Measurements from ENCODE around the gene KPTN. TPM values are rescaled to one million over a fixed set of nuclear protein-coding genes. Genes with fewer than 3 reads are reported as not detected.

KPTN gene
- total and polyA plus RNA-seq, 2 of the 8 experiments (the other 6 are each of a cell fraction or from before 2014, with no cell fraction given), result 23.6 to 31.3 TPM

- TF ChIP-seq POLR2A (IDR thresholded peaks at IDR 0.05; ENCODE audit: control extremely low read depth in 1 of 2, low read depth in 2 of 2, low read length in 2 of 2) (peak in 1 of 2 experiments; percentile 85; a peak in 2 of 3 replicates), SIX5 (IDR thresholded peaks at IDR 0.05; ENCODE audit: low read depth, low read length) (no peak), BACH1 (IDR thresholded peaks at IDR 0.05; ENCODE audit: low read length) (peak; percentile 91), CBX8 (IDR thresholded peaks at IDR 0.05; ENCODE audit: borderline replicate concordance, low read depth, low read length) (no peak), HDAC2 (IDR thresholded peaks at IDR 0.05; ENCODE audit: borderline replicate concordance in 1 of 2, low read depth in 2 of 2, low read length in 2 of 2) (peak; percentile 79 to 87; a peak in 3 of 4 replicates), TBP (IDR thresholded peaks at IDR 0.05; ENCODE audit: low read depth, low read length) (no peak; the same call in 1 of the 2 replicates), FOSL1 (IDR thresholded peaks at IDR 0.05; ENCODE audit: insufficient read depth, low read depth, low read length) (no peak), CTBP2 (IDR thresholded peaks at IDR 0.05; ENCODE audit: borderline replicate concordance, insufficient read depth, insufficient read length, low read length) (no peak), USF2 (IDR thresholded peaks at IDR 0.05; ENCODE audit: low read length) (peak; percentile 98), TCF12 (IDR thresholded peaks at IDR 0.05; ENCODE audit: low read depth, low read length) (no peak), CHD2 (IDR thresholded peaks at IDR 0.05; ENCODE audit: low read length) (0 out of 2 replicates have a peak, but pooled peaks have one; percentile 7), SAP30 (IDR thresholded peaks at IDR 0.05; ENCODE audit: insufficient read depth, insufficient replicate concordance, low read length) (no peak), ATF2 (IDR thresholded peaks at IDR 0.05; ENCODE audit: low read length) (no peak), CTCF (IDR thresholded peaks at IDR 0.05; ENCODE audit: control extremely low read depth in 1 of 3, insufficient read depth in 1 of 3, low read depth in 1 of 3, low read length in 3 of 3) (peak in 1 of 3 experiments; percentile 70; a peak in 1 of 4 replicates), PHF8 (conservative IDR thresholded peaks at IDR 0.05; ENCODE audit: low read depth, low read length) (peak; percentile 76), MAFK (IDR thresholded peaks at IDR 0.05; ENCODE audit: low read depth, low read length) (no peak), KDM5A (IDR thresholded peaks at IDR 0.05; ENCODE audit: low read length) (peak; percentile 54; the same call in 1 of the 2 replicates), JUN (IDR thresholded peaks at IDR 0.05; ENCODE audit: low read depth, low read length) (no peak)
These were observed 31.0 kb upstream of the KPTN start, which contains the start of gene NAPA (continued) for GRCh38 chr19:47514869-47515588.

All from H1 (cell line).